Neural cell (in vitro differentiated cells): ENCODE data around the gene ZNF500.

ENCODE experiments used
- EP300 ChIP-seq: fragments of 450-650 bp; conservative IDR thresholded peaks from 2 replicates; pipeline ENCODE4 v1.6.1; 2014; ENCODE audit warnings: antibody characterized with exemption, mild to moderate bottlenecking, moderate library complexity; ENCODE audit not compliant: poor library complexity, severe bottlenecking
- EZH2 ChIP-seq: fragments of 200-600, 300-800 bp; shearing (Covaris generic), sonication (generic); IDR thresholded peaks from 2 replicates; pipeline ENCODE4 v1.6.1; 2014; ENCODE audit warnings: antibody characterized with exemption, low read length, borderline replicate concordance, mild to moderate bottlenecking; ENCODE audit not compliant: insufficient read depth, poor library complexity, severe bottlenecking
- MXI1 ChIP-seq: fragments of 450-650 bp; conservative IDR thresholded peaks from 2 replicates; pipeline ENCODE4 v1.6.1; 2014; ENCODE audit warnings: antibody characterized with exemption, mild to moderate bottlenecking; ENCODE audit not compliant: poor library complexity, severe bottlenecking
- RAD21 ChIP-seq: fragments of 450-650 bp; conservative IDR thresholded peaks from 2 replicates; pipeline ENCODE4 v1.6.1; 2014; ENCODE audit warnings: antibody characterized with exemption, mild to moderate bottlenecking, moderate library complexity
- TF ChIP-seq, protein P1 (sequence below): fragments of 450-650 bp; IDR thresholded peaks from 2 replicates; pipeline ENCODE4 v1.5.1; 2014; ENCODE audit warnings: antibody characterized with exemption, mild to moderate bottlenecking, moderate library complexity; ENCODE audit not compliant: poor library complexity, severe bottlenecking
- TF ChIP-seq, protein P2 (sequence below): IDR thresholded peaks from 2 replicates; pipeline ENCODE4 v1.6.1; 2012; ENCODE audit warnings: borderline replicate concordance

DNA sequence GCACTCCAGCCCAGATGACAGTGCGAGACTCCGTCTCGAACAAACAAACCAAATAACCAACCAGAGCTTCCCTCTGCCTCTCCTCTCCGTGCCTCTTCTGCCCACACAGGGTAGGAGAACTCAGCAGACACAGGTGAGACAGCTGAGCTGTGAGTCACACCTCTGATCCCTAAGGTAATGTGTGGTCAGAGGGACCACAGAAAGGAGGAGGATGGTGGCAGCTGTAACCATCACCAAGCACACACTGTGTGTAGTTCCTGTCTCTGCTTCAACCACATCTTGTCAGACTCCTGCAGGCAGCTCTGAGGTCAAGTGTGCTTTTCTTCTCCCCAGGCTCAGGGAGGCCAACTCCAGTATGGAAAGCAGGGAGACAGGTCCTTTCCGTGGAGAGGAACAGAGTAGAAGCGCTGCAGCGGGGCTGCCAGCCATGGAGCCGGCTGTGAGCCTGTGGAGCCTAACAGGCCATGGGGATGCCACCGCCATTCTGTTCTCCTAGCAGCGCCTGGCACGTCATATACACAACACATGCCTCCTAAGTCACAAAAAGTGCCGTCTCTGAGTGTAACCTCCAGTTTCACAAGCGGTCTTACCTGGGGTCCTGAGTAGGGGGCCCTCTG, 66.5 kb downstream of the ZNF500 start:
- TF ChIP-seq RAD21 (no peak), EZH2 (no peak), EP300 (no peak), MXI1 (no peak)
- TF ChIP-seq, protein P1, sequence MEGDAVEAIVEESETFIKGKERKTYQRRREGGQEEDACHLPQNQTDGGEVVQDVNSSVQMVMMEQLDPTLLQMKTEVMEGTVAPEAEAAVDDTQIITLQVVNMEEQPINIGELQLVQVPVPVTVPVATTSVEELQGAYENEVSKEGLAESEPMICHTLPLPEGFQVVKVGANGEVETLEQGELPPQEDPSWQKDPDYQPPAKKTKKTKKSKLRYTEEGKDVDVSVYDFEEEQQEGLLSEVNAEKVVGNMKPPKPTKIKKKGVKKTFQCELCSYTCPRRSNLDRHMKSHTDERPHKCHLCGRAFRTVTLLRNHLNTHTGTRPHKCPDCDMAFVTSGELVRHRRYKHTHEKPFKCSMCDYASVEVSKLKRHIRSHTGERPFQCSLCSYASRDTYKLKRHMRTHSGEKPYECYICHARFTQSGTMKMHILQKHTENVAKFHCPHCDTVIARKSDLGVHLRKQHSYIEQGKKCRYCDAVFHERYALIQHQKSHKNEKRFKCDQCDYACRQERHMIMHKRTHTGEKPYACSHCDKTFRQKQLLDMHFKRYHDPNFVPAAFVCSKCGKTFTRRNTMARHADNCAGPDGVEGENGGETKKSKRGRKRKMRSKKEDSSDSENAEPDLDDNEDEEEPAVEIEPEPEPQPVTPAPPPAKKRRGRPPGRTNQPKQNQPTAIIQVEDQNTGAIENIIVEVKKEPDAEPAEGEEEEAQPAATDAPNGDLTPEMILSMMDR: no peak
- TF ChIP-seq, protein P2, sequence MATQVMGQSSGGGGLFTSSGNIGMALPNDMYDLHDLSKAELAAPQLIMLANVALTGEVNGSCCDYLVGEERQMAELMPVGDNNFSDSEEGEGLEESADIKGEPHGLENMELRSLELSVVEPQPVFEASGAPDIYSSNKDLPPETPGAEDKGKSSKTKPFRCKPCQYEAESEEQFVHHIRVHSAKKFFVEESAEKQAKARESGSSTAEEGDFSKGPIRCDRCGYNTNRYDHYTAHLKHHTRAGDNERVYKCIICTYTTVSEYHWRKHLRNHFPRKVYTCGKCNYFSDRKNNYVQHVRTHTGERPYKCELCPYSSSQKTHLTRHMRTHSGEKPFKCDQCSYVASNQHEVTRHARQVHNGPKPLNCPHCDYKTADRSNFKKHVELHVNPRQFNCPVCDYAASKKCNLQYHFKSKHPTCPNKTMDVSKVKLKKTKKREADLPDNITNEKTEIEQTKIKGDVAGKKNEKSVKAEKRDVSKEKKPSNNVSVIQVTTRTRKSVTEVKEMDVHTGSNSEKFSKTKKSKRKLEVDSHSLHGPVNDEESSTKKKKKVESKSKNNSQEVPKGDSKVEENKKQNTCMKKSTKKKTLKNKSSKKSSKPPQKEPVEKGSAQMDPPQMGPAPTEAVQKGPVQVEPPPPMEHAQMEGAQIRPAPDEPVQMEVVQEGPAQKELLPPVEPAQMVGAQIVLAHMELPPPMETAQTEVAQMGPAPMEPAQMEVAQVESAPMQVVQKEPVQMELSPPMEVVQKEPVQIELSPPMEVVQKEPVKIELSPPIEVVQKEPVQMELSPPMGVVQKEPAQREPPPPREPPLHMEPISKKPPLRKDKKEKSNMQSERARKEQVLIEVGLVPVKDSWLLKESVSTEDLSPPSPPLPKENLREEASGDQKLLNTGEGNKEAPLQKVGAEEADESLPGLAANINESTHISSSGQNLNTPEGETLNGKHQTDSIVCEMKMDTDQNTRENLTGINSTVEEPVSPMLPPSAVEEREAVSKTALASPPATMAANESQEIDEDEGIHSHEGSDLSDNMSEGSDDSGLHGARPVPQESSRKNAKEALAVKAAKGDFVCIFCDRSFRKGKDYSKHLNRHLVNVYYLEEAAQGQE: no peak
